Measurements from ENCODE around the gene ALAS1.
"Not testable (repeated sequence)": the region's sequence is repeated elsewhere in the genome, so short reads cannot be mapped to it uniquely, and the experiment has no call there.

The ALAS1 gene

GRCh38 chr3:52154135-52155094, 43.5 kb upstream of the ALAS1 start, which contains the start of gene POC1A:
POC1A (minus strand) TSS chr3:52154423; CDS start chr3:52154372, 51 bp downstream.
- TF ChIP-seq YY1 (IDR thresholded peaks at IDR 0.05; ENCODE audit: insufficient read depth, insufficient read length) (peak; percentile 7), SUZ12 (IDR thresholded peaks at IDR 0.05; ENCODE audit: extremely low read depth, insufficient read depth, insufficient read length) (no peak), ZNF274 (IDR thresholded peaks at IDR 0.05; ENCODE audit: low read depth, low read length) (no peak)
- Histone ChIP-seq H3K9me3 (ENCODE audit: insufficient read depth, low read length) (no peaks in the 10 kb centered on the region), H3K4me3 (ENCODE audit: insufficient read length, low read depth) (peak within 1 kb of the TSS; percentile 86), H3K27me3 (ENCODE audit: insufficient read depth, insufficient read length) (no peaks in the 10 kb centered on the region), H3K36me3 (ENCODE audit: insufficient read depth, insufficient read length, low read length) (peaks cover 19% of the 10 kb centered on the region), H3K4me1 (ENCODE audit: insufficient read depth, insufficient read length) (peaks cover 3% of the 10 kb centered on the region), H3K9ac (ENCODE audit: insufficient read length, low read depth) (peak within 1 kb of the TSS; percentile 97)
- DNase-seq (ENCODE audit: low read depth, low spot score): peak; percentile 92

GRCh38 chr3:52155912-52156311, 42.0 kb upstream of the ALAS1 start:
- Histone ChIP-seq H3K4me3 (ENCODE audit: insufficient read length, low read depth) (no peak overlapping the region), H3K9me3 (ENCODE audit: insufficient read depth, low read length) (no peaks in the 10 kb centered on the region), H3K36me3 (ENCODE audit: insufficient read depth, insufficient read length, low read length) (peaks cover 4% of the 10 kb centered on the region), H3K4me1 (ENCODE audit: insufficient read depth, insufficient read length) (peaks cover 3% of the 10 kb centered on the region), H3K27me3 (ENCODE audit: insufficient read depth, insufficient read length) (no peaks in the 10 kb centered on the region), H3K9ac (ENCODE audit: insufficient read length, low read depth) (no peak overlapping the region)
- no peak for DNase-seq (ENCODE audit: low read depth, low spot score)
- TF ChIP-seq SUZ12 (IDR thresholded peaks at IDR 0.05; ENCODE audit: extremely low read depth, insufficient read depth, insufficient read length) (no peak), ZNF274 (IDR thresholded peaks at IDR 0.05; ENCODE audit: low read depth, low read length) (no peak), YY1 (IDR thresholded peaks at IDR 0.05; ENCODE audit: insufficient read depth, insufficient read length) (no peak)

DNA sequence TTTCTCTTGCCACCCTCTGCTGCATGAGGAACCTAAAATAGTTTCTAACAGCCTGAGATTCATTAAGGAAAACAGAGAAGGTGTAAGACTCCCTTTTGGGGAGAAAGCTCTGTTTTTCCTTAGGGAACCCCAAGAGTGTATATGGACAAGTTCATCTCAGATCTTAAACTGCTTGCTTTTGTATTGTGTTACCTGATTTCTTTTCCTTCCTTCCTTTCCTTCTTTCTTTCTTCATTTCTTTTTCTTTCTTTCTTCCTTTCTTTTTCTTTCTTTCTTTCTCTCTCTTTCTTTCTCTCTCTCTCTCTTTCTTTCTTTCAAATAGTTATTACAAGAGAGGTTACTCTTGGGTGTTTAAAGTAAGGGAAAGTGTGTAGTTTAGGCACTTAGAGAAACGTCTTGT, 38.5 kb upstream of the ALAS1 start:
- Histone ChIP-seq H3K4me3 (ENCODE audit: insufficient read length, low read depth) (no peak overlapping the region), H3K4me1 (ENCODE audit: insufficient read depth, insufficient read length) (peaks cover 2% of the 10 kb centered on the region), H3K9me3 (ENCODE audit: insufficient read depth, low read length) (peaks cover 12% of the 10 kb centered on the region), H3K9ac (ENCODE audit: insufficient read length, low read depth) (no peak overlapping the region), H3K36me3 (ENCODE audit: insufficient read depth, insufficient read length, low read length) (no peaks in the 10 kb centered on the region), H3K27me3 (ENCODE audit: insufficient read depth, insufficient read length) (no peaks in the 10 kb centered on the region)
- TF ChIP-seq YY1 (IDR thresholded peaks at IDR 0.05; ENCODE audit: insufficient read depth, insufficient read length) (no peak), SUZ12 (IDR thresholded peaks at IDR 0.05; ENCODE audit: extremely low read depth, insufficient read depth, insufficient read length) (no peak), ZNF274 (IDR thresholded peaks at IDR 0.05; ENCODE audit: low read depth, low read length) (no peak)
- no peak for DNase-seq (ENCODE audit: low read depth, low spot score)

DNA sequence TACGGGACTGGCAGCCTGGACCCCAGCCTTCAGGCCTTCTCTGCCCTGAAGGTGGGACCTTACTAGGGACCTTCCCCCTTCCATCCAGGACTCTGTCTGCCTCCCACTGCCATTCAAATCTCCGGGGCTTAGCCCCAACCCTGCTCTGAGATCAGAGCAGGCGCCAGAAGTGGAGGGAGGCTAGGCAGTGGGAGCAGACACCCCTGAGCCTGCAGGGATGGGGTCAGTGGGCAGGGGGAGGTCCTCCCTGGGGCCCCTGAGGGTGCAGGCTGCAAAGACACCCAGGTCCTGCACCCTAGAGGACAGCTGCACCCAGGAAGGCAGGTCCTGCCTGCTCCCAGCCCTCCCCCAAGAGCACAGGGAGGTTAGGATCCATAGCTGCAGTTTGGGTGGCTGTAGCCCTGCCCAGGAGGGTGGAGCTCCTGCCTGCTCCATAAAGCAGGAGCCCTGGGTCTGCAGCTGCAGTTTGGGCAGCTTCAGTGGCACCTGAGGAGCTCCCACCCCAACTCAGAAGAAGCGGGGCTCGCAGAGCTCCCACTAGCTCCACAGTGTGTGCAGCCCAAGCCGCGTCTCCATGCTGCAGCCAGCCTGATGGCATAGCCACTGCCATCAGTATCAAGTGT, 35.6 kb upstream of the ALAS1 start:
- peaks cover 20% of the 10 kb centered on the region for H3K9me3 ChIP-seq (ENCODE audit: insufficient read depth, low read length)
- no peaks in the 10 kb centered on the region for H3K27me3 ChIP-seq (ENCODE audit: insufficient read depth, insufficient read length)
- no peak overlapping the region for H3K9ac ChIP-seq (ENCODE audit: insufficient read length, low read depth)
- no peak for DNase-seq (ENCODE audit: low read depth, low spot score)
- no peaks in the 10 kb centered on the region for H3K36me3 ChIP-seq (ENCODE audit: insufficient read depth, insufficient read length, low read length)
- H3K4me1 ChIP-seq (ENCODE audit: insufficient read depth, insufficient read length): peaks cover 2% of the 10 kb centered on the region
- TF ChIP-seq ZNF274 (IDR thresholded peaks at IDR 0.05; ENCODE audit: low read depth, low read length) (no peak), SUZ12 (IDR thresholded peaks at IDR 0.05; ENCODE audit: extremely low read depth, insufficient read depth, insufficient read length) (no peak), YY1 (IDR thresholded peaks at IDR 0.05; ENCODE audit: insufficient read depth, insufficient read length) (no peak)
- H3K4me3 ChIP-seq (ENCODE audit: insufficient read length, low read depth): no peak overlapping the region

GRCh38 chr3:52167240-52167639, 30.7 kb upstream of the ALAS1 start:
- no peak overlapping the region for H3K4me3 ChIP-seq (ENCODE audit: insufficient read length, low read depth)
- TF ChIP-seq SUZ12 (IDR thresholded peaks at IDR 0.05; ENCODE audit: extremely low read depth, insufficient read depth, insufficient read length): no peak
- TF ChIP-seq YY1 (IDR thresholded peaks at IDR 0.05; ENCODE audit: insufficient read depth, insufficient read length): no peak
- no peak for TF ChIP-seq ZNF274 (IDR thresholded peaks at IDR 0.05; ENCODE audit: low read depth, low read length)
- H3K9ac ChIP-seq (ENCODE audit: insufficient read length, low read depth): no peak overlapping the region
- H3K27me3 ChIP-seq (ENCODE audit: insufficient read depth, insufficient read length): no peaks in the 10 kb centered on the region
- no peak for DNase-seq (ENCODE audit: low read depth, low spot score)
- peaks cover 1% of the 10 kb centered on the region for H3K4me1 ChIP-seq (ENCODE audit: insufficient read depth, insufficient read length)
- no peaks in the 10 kb centered on the region for H3K36me3 ChIP-seq (ENCODE audit: insufficient read depth, insufficient read length, low read length)
- H3K9me3 ChIP-seq (ENCODE audit: insufficient read depth, low read length): peaks cover 20% of the 10 kb centered on the region

DNA sequence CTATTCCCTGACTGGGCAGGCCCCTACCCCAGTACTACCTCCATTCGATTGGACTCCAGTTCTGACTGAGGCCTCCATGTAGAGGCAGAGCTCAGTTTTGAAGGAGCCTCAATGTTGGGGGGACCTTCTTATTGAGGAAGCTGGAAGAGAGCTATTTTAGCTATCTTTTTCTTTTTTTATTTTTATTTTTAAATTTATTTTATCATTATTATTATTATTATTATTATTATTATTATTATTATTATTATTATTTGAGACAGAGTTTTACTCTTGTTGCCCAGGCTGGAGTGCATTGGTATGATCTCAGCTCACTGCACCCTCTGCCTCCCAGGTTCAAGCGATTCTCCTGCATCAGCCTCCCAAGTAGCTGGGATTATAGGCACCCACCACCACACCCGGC, 27.7 kb upstream of the ALAS1 start:
- DNase-seq (ENCODE audit: low read depth, low spot score); H3K4me1 ChIP-seq (ENCODE audit: insufficient read depth, insufficient read length); H3K9me3 ChIP-seq (ENCODE audit: insufficient read depth, low read length); H3K27me3 ChIP-seq (ENCODE audit: insufficient read depth, insufficient read length); H3K36me3 ChIP-seq (ENCODE audit: insufficient read depth, insufficient read length, low read length); H3K4me3 ChIP-seq (ENCODE audit: insufficient read length, low read depth); H3K9ac ChIP-seq (ENCODE audit: insufficient read length, low read depth): not testable (repeated sequence)

DNA sequence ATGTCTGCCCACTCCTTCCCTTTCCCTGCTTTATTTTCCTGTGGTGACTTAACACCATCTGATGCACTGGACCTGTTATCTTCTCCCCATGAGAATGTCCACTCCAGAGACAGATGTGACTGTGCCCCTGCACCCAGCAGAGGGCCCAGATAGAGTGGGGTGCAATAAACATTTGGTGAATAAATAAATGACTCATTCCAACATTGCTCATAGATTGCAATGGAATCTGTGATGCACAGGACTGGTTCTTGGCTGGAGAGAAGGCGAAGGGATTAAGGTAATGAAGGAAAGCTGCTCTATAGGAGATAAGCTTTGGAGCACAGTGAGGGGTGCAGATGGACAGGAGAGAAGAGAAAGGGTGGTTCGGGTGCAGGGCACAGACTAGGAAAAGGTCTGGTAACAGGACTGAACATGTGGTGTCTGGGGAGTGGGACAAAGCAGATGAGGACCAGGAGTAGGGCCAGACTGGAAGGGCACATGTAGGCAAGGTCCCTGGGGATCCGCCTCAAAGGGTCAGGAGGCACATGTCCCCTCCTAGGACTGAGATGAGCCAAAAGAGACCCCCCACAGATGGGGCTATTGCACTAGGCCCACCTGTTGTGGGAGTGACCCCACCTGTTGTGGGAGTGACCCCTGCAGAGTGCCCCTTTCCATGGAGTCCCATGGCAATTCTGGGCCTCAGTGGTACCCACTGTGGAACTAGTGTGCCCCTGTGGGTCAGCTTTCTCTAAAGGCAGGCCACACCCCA, 26.3 kb upstream of the ALAS1 start:
- DNase-seq (ENCODE audit: low read depth, low spot score): no peak
- Histone ChIP-seq H3K9ac (ENCODE audit: insufficient read length, low read depth) (no peak overlapping the region), H3K4me3 (ENCODE audit: insufficient read length, low read depth) (no peak overlapping the region), H3K27me3 (ENCODE audit: insufficient read depth, insufficient read length) (no peaks in the 10 kb centered on the region), H3K9me3 (ENCODE audit: insufficient read depth, low read length) (no peaks in the 10 kb centered on the region), H3K4me1 (ENCODE audit: insufficient read depth, insufficient read length) (peaks cover 8% of the 10 kb centered on the region), H3K36me3 (ENCODE audit: insufficient read depth, insufficient read length, low read length) (no peaks in the 10 kb centered on the region)
- no peak for TF ChIP-seq YY1 (IDR thresholded peaks at IDR 0.05; ENCODE audit: insufficient read depth, insufficient read length)
- TF ChIP-seq SUZ12 (IDR thresholded peaks at IDR 0.05; ENCODE audit: extremely low read depth, insufficient read depth, insufficient read length): no peak
- TF ChIP-seq ZNF274 (IDR thresholded peaks at IDR 0.05; ENCODE audit: low read depth, low read length): no peak

All from NT2/D1 (cell line).